Heart right ventricle (tissue), 16 donors: Measurements from ENCODE around the gene OPRD1. TPM values are rescaled to one million over a fixed set of nuclear protein-coding genes. Genes with fewer than 3 reads are reported as not detected.

Source experiments
- ATAC-seq, 8 donors: fragments of 200-7000 bp; cut with Tn5 transposase; one replicate each; pipeline ENCODE4 v1.9.1; 2020; ENCODE audit warnings: mild to moderate bottlenecking in 8 of 8, moderate library complexity in 8 of 8, moderate number of reproducible peaks in 1 of 8
- DNase-seq, 2 donors: peaks; one replicate each; pipeline ENCODE4 v3.0.0-alpha.2; 2020
- H3K27ac ChIP-seq, 10 donors: fragments of 200-600 bp; sonication (generic) in 2 of 10; one replicate each; pipeline versions ENCODE4 v1.5.0 to v1.8.0; 2020 to 2022; ENCODE audit warnings: mild to moderate bottlenecking in 3 of 10
- H3K27me3 ChIP-seq, 7 donors: fragments of 200-600 bp; one replicate each; pipeline ENCODE4 v1.8.0; 2021 to 2022; ENCODE audit warnings: mild to moderate bottlenecking in 2 of 7
- H3K36me3 ChIP-seq, 9 donors: fragments of 200-600 bp; sonication (generic) in 1 of 9; one replicate each; pipeline versions ENCODE4 v1.5.0 to v1.8.0; 2020 to 2022; ENCODE audit warnings: mild to moderate bottlenecking in 2 of 9
- H3K4me1 ChIP-seq, 9 donors: fragments of 200-600 bp; sonication (generic) in 1 of 9; one replicate each; pipeline versions ENCODE4 v1.5.0 to v1.8.0; 2020 to 2022; ENCODE audit warnings: mild to moderate bottlenecking in 4 of 9
- H3K4me3 ChIP-seq, 10 donors: fragments of 200-600 bp; sonication (generic) in 2 of 10; one replicate each; pipeline versions ENCODE4 v1.5.0 to v1.8.0; 2020 to 2022; ENCODE audit warnings: mild to moderate bottlenecking in 7 of 10, moderate library complexity in 2 of 10
- H3K9me3 ChIP-seq, 11 donors: fragments of 200-600 bp in 10 of 11; sonication (generic) in 2 of 11; one replicate each; pipeline versions ENCODE4 v1.5.0 to v1.8.0; 2013 to 2022; ENCODE audit warnings: mild to moderate bottlenecking in 2 of 11, control low read depth in 1 of 11, moderate library complexity in 1 of 11
- WGBS, 2 donors: extraction: QIAGEN DNeasy Blood & Tissue Kit; methylation state at CpG; one replicate each; pipeline ENCODE4 v1.1.7; 2013; ENCODE audit warnings: inconsistent platforms in 1 of 2; 5-methylcytosine and 5-hydroxymethylcytosine counted together
- intact Hi-C, 10 donors: fragments of 100-400 bp; cut with DNase I; formaldehyde crosslinking; loops; one replicate each; pipeline versions ENCODE4 v1.11.1 to v1.14.2; 2022
- polyA plus RNA-seq, 2 donors: library from polyadenylated mRNA; stranded (reverse); fragments of 200-250 nt; gene quantifications; one replicate each; pipeline ENCODE4 v1.2.3, GENCODE V29; 2013
- total RNA-seq, 10 donors: library from RNA; stranded (reverse); fragmentation: NEBNext Ultra II Directional in 3 of 10; extraction: Animal tissue kit (Norgen Biotek cat#: 25700) in 3 of 10; gene quantifications; one replicate each; pipeline versions ENCODE4 v1.2.1 to v1.2.4, GENCODE V29; 2021 to 2023
- TF ChIP-seq, protein P1 (sequence below), 9 donors: fragments of 200-600 bp; sonication (generic) in 2 of 9; IDR thresholded peaks; one replicate each; pipeline versions ENCODE4 v1.5.0 to v1.8.0; 2021 to 2022; ENCODE audit warnings: antibody characterized with exemption in 9 of 9, mild to moderate bottlenecking in 5 of 9, moderate library complexity in 1 of 9
- donor health status: Arrhythmogenic right ventricular cardiomyopathy.
- donor health status: ischemic (EF 13 %, LVEDD 7.1; RV severe dilation, severe dysfunction).
- donor health status: healthy with polysubstance abuse.
- donor health status: DM: no; HTN: yes; CAD: no.
- donor health status: DM: no; HTN: no; CAD: no.
- donor health status: ischemic (EF 25% LVEDD 6.9; RV normal size, moderate dysfunction).
- donor health status: ischemic (EF 25% LVEDD 5.7; RV mildly dilated, moderate dysfunction).
- donor health status: healthy.
- donor health status: DM: yes; HTN: yes; CAD: no.
- donor health status: Ischemic cardiomyopathy.
- donor health status: ischemic (EF 35%, LVEDD 5.7; RV mildly dilated, moderate dysfunction).
- donor health status: nonischemic (EF 11% LVEDD 7.7; RV severe dilation, severe dysfunction).
- donor health status: DM: yes; HTN: yes; CAD: no.
- donor health status: PGD.
- donor health status: ischemic (EF 29% LVEDD 5.4; RV normal size, mild dysfunction).
- donor health status: nonischemic (EF 23%, LVEDD 6.1; RV moderate dilation, normal function).

The OPRD1 gene
- total and polyA plus RNA-seq, 12 donors: 0.02 to 0.04 TPM; not detected in 10

GRCh38 chr1:28909198-28909597, 97.2 kb downstream of the OPRD1 start:
- Histone ChIP-seq H3K27me3 (no peaks in the 10 kb centered on the region), H3K9me3 (peaks cover 0 to 4% (median 0%) of the 10 kb centered on the region in 11 donors), H3K4me1 (peaks cover 0 to 11% (median 6%) of the 10 kb centered on the region in 9 donors), H3K36me3 (no peaks in the 10 kb centered on the region), H3K4me3 (no peak overlapping the region), H3K27ac (no peak overlapping the region)
- TF ChIP-seq, protein P1, sequence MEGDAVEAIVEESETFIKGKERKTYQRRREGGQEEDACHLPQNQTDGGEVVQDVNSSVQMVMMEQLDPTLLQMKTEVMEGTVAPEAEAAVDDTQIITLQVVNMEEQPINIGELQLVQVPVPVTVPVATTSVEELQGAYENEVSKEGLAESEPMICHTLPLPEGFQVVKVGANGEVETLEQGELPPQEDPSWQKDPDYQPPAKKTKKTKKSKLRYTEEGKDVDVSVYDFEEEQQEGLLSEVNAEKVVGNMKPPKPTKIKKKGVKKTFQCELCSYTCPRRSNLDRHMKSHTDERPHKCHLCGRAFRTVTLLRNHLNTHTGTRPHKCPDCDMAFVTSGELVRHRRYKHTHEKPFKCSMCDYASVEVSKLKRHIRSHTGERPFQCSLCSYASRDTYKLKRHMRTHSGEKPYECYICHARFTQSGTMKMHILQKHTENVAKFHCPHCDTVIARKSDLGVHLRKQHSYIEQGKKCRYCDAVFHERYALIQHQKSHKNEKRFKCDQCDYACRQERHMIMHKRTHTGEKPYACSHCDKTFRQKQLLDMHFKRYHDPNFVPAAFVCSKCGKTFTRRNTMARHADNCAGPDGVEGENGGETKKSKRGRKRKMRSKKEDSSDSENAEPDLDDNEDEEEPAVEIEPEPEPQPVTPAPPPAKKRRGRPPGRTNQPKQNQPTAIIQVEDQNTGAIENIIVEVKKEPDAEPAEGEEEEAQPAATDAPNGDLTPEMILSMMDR (IDR thresholded peaks at IDR 0.05): no peak
- no peak for ATAC-seq
- intact Hi-C loops: no loop called here
- no peak for DNase-seq
- WGBS, 2 donors: 98 to 100% methylated on average over 2 of the region's 2 CpGs

DNA sequence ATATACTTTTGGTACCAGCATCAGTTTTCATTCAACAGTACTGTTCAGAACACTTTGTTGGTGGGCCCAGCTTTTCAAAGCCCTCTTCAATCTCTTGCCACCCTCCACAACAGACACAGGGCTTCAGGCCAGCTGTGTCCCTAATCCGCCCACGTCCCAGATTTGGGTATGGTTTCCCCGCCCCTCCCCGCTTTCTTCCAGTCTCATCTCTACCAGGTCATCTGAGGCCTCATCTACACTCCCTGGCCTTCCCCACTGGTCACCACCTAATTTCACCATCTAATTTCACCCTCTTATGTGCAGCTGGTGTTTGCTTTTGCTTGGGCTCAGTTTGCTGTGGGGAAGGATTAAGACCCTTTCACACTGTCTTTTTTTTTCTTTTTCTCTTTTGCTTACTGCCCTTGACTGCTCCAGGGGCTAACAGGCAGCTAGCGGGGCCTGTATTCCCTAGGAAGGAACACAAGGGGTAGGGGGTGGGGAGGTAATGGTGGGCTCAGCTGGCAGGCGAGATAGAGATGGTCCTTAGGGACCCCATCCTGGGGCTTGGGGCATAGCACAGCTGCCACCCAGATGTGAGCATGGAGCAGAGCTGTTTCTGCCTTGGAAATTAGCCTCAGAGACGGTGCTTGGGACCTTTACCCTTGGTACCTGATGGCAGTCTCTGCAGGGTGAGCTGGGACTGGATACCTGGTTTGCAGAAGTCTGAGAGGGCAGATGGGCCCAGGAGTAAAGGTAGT, 98.6 kb downstream of the OPRD1 start:
- intact Hi-C loops: no loop called here
- TF ChIP-seq, protein P1 (IDR thresholded peaks at IDR 0.05): no peak
- H3K27ac ChIP-seq: no peak overlapping the region
- no peaks in the 10 kb centered on the region for H3K27me3 ChIP-seq
- peaks cover 3 to 19% (median 14%) of the 10 kb centered on the region in 9 donors for H3K4me1 ChIP-seq
- 83 to 84% methylated on average over 7 of the region's 7 CpGs for whole genome bisulfite sequencing, 2 donors
- ATAC-seq (no peak), DNase-seq (no peak)
- H3K4me3 ChIP-seq: no peak overlapping the region
- H3K36me3 ChIP-seq: no peaks in the 10 kb centered on the region
- H3K9me3 ChIP-seq: no peaks in the 10 kb centered on the region

GRCh38 chr1:28913786-28914227, 101.8 kb downstream of the OPRD1 start:
- TF ChIP-seq, protein P1 (IDR thresholded peaks at IDR 0.05): no peak
- H3K4me3 ChIP-seq: peak overlapping the region; percentile 23 to 72 (median 62)
- no peaks in the 10 kb centered on the region for H3K27me3 ChIP-seq
- ATAC-seq: no peak
- 38% methylated on average over 10 of the region's 10 CpGs for WGBS, 2 donors
- peaks cover 3 to 21% (median 14%) of the 10 kb centered on the region in 9 donors for H3K4me1 ChIP-seq
- intact Hi-C loops: no loop called here
- no peaks in the 10 kb centered on the region for H3K36me3 ChIP-seq
- DNase-seq: no peak
- peak overlapping the region in 2 of 10 donors; percentile 34 to 67 for H3K27ac ChIP-seq
- H3K9me3 ChIP-seq: no peaks in the 10 kb centered on the region

GRCh38 chr1:28914228-28915030, 102.5 kb downstream of the OPRD1 start, which contains the start of gene EPB41:
Gene EPB41 (plus strand): TSS chr1:28914569. CDS start chr1:28987438, 72,869 bp downstream.
- H3K27me3 ChIP-seq: no peaks in the 10 kb centered on the region
- peaks cover 3 to 21% (median 14%) of the 10 kb centered on the region in 9 donors for H3K4me1 ChIP-seq
- peak within 1 kb of the TSS in 3 of 10 donors; percentile 34 to 71 (median 66) for H3K27ac ChIP-seq
- DNase-seq: peak; percentile 91 to 92
- 0% methylated on average over 90 to 95 of the region's 95 CpGs for WGBS, 2 donors
- intact Hi-C loops: no loop called here
- TF ChIP-seq, protein P1 (IDR thresholded peaks at IDR 0.05): no peak
- peak; percentile 96 to 99 (median 98) for ATAC-seq
- no peaks in the 10 kb centered on the region for H3K9me3 ChIP-seq
- no peaks in the 10 kb centered on the region for H3K36me3 ChIP-seq
- H3K4me3 ChIP-seq: peak within 1 kb of the TSS; percentile 23 to 72 (median 62)
